Liver (tissue), 9 donors: ENCODE results near the gene ST6GAL1. TPM values are rescaled to one million over a fixed set of nuclear protein-coding genes. Genes with fewer than 3 reads are reported as not detected.

ENCODE experiments used
- DNase-seq: peaks from one replicate; pipeline ENCODE4 v3.0.0-alpha.2; 2017; ENCODE audit warnings: low spot score
- H3K27ac ChIP-seq, 2 donors: one replicate each; pipeline ENCODE4 v1.7.0; 2013; ENCODE audit warnings: inconsistent platforms in 2 of 2, low read length in 2 of 2, control low read depth in 1 of 2, low read depth in 1 of 2, mild to moderate bottlenecking in 1 of 2
- H3K27me3 ChIP-seq, 4 donors: one replicate each; pipeline versions ENCODE4 v1.6.1 to v1.7.0; 2013; ENCODE audit warnings: low read length in 3 of 4, inconsistent platforms in 1 of 4, mild to moderate bottlenecking in 1 of 4, moderate library complexity in 1 of 4; ENCODE audit not compliant: control insufficient read depth in 4 of 4, insufficient read depth in 4 of 4
- H3K36me3 ChIP-seq, 4 donors: one replicate each; pipeline versions ENCODE4 v1.6.1 to v1.7.0; 2013; ENCODE audit warnings: low read length in 3 of 4, mild to moderate bottlenecking in 3 of 4, low read depth in 1 of 4, moderate library complexity in 1 of 4; ENCODE audit not compliant: control insufficient read depth in 4 of 4, insufficient read depth in 3 of 4
- H3K4me1 ChIP-seq, 4 donors: one replicate each; pipeline versions ENCODE4 v1.6.1 to v1.7.0; 2013; ENCODE audit warnings: low read length in 3 of 4, mild to moderate bottlenecking in 3 of 4, moderate library complexity in 1 of 4; ENCODE audit not compliant: control insufficient read depth in 4 of 4, insufficient read depth in 4 of 4
- H3K4me3 ChIP-seq, 3 donors: one replicate each; pipeline versions ENCODE4 v1.6.1 to v1.7.0; 2013; ENCODE audit warnings: low read length in 3 of 3, control low read depth in 1 of 3, low read depth in 1 of 3, mild to moderate bottlenecking in 1 of 3
- H3K9ac ChIP-seq, 2 donors: one replicate each; pipeline ENCODE4 v1.7.0; 2013; ENCODE audit warnings: low read length in 2 of 2, mild to moderate bottlenecking in 2 of 2, moderate library complexity in 2 of 2, control low read depth in 1 of 2, low read depth in 1 of 2
- H3K9me3 ChIP-seq, 4 donors: one replicate each; pipeline versions ENCODE4 v1.6.1 to v1.7.0; 2013; ENCODE audit warnings: low read length in 3 of 4; ENCODE audit not compliant: control insufficient read depth in 4 of 4
- ATF3 ChIP-seq: IDR thresholded peaks from 2 replicates; pipeline ENCODE4 v1.6.1; 2016; ENCODE audit warnings: antibody characterized with exemption
- CTCF ChIP-seq: fragments of 150-350 bp; IDR thresholded peaks from 2 replicates; pipeline ENCODE4 v1.5.1; 2017; ENCODE audit warnings: improper control_type of control experiment, low read depth, low read length; ENCODE audit not compliant: missing input control
- EGR1 ChIP-seq, 2 donors: IDR thresholded peaks; 2 replicates each; pipeline ENCODE4 v1.6.1; 2016 to 2018; ENCODE audit warnings: antibody characterized with exemption in 2 of 2, low read depth in 2 of 2
- FOXA1 ChIP-seq: IDR thresholded peaks from 2 replicates; pipeline ENCODE4 v1.6.1; 2016; ENCODE audit warnings: antibody characterized with exemption
- FOXA2 ChIP-seq: IDR thresholded peaks from 2 replicates; pipeline ENCODE4 v1.6.1; 2016; ENCODE audit warnings: antibody characterized with exemption
- GABPA ChIP-seq, 2 donors: IDR thresholded peaks in 1 of 2; conservative IDR thresholded peaks in 1 of 2; 2 replicates each; pipeline ENCODE4 v1.6.1; 2016; ENCODE audit warnings: antibody characterized with exemption in 2 of 2, mild to moderate bottlenecking in 1 of 2, moderate library complexity in 1 of 2
- HNF4A ChIP-seq, 2 donors: conservative IDR thresholded peaks; 2 replicates each; pipeline ENCODE4 v1.6.1; 2016; ENCODE audit warnings: antibody characterized with exemption in 2 of 2, mild to moderate bottlenecking in 2 of 2
- HNF4G ChIP-seq: IDR thresholded peaks from 2 replicates; pipeline ENCODE4 v1.6.1; 2016; ENCODE audit warnings: antibody characterized with exemption
- JUND ChIP-seq, 2 donors: IDR thresholded peaks; 2 replicates each; pipeline ENCODE4 v1.6.1; 2016; ENCODE audit warnings: antibody characterized with exemption in 2 of 2
- MAX ChIP-seq: IDR thresholded peaks from 2 replicates; pipeline ENCODE4 v1.6.1; 2016; ENCODE audit warnings: antibody characterized with exemption
- NR2F2 ChIP-seq: IDR thresholded peaks from 2 replicates; pipeline ENCODE4 v1.6.1; 2016; ENCODE audit warnings: antibody characterized with exemption
- RAD21 ChIP-seq, 2 donors: IDR thresholded peaks; 2 replicates each; pipeline ENCODE4 v1.6.1; 2016; ENCODE audit warnings: antibody characterized with exemption in 2 of 2, mild to moderate bottlenecking in 2 of 2
- RXRA ChIP-seq, 2 donors: IDR thresholded peaks; 2 replicates each; pipeline ENCODE4 v1.6.1; 2017 to 2018; ENCODE audit warnings: antibody characterized with exemption in 2 of 2, mild to moderate bottlenecking in 1 of 2
- SP1 ChIP-seq: IDR thresholded peaks from 2 replicates; pipeline ENCODE4 v1.6.1; 2018; ENCODE audit warnings: antibody characterized with exemption, mild to moderate bottlenecking
- TAF1 ChIP-seq: conservative IDR thresholded peaks from 2 replicates; pipeline ENCODE4 v1.6.1; 2016; ENCODE audit warnings: antibody characterized with exemption, mild to moderate bottlenecking
- YY1 ChIP-seq: IDR thresholded peaks from 2 replicates; pipeline ENCODE4 v1.6.1; 2016; ENCODE audit warnings: antibody characterized with exemption, mild to moderate bottlenecking
- ZBTB33 ChIP-seq: IDR thresholded peaks from 2 replicates; pipeline ENCODE4 v1.6.1; 2016; ENCODE audit warnings: antibody characterized with exemption
- WGBS: extraction: QIAGEN DNeasy Blood & Tissue Kit; methylation state at CpG from one replicate; pipeline ENCODE4 v1.1.7; 2013; 5-methylcytosine and 5-hydroxymethylcytosine counted together
- polyA plus RNA-seq, 2 donors: library from polyadenylated mRNA; stranded (reverse) in 1 of 2; unstranded in 1 of 2; fragments of 200-250 nt in 1 of 2; fragments of >200 nt in 1 of 2; fragmentation: Nextera tagmentation in 1 of 2; extraction: Ambion mirVana in 1 of 2; gene quantifications; one replicate each; pipeline versions ENCODE4 v1.2.1 to v1.2.3, GENCODE V29; 2013 to 2015
- total RNA-seq, 2 donors: library from RNA; depleted of rRNA; stranded (reverse); fragments of >200 nt; gene quantifications; one replicate each; pipeline ENCODE4 v1.2.3, GENCODE V29; 2014
- TF ChIP-seq, protein P1 (sequence below): IDR thresholded peaks from 2 replicates; pipeline ENCODE4 v1.6.1; 2016; ENCODE audit warnings: antibody characterized with exemption, mild to moderate bottlenecking
- donor health status: healthy.
- donor health status: healthy.
- donor health status: healthy.
- donor health status: healthy.
- donor health status: healthy.

The ST6GAL1 gene
- total and polyA plus RNA-seq, 4 donors, result 102 to 425 (median 328) TPM

DNA sequence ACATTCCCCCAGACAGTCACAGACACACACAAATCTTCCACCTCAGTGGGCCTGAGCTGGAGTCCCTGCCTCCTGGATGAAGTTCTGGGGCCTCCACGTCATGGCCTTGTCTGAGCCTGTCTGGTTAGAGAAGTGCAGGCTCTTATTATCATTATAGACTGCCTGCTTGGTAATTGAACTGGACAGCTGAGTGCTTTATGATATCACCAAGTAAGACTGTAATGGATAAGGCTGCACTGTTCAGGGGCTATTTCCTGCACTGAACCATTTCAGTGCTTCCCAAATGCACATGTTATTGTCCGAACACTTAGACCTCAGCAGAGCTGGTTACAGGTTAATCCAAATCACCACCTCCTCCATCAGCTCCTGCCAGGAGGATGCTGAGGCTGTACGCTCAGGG, 8.7 kb upstream of the ST6GAL1 start:
- TF ChIP-seq FOXA1, result no peak
- TF ChIP-seq, protein P1, sequence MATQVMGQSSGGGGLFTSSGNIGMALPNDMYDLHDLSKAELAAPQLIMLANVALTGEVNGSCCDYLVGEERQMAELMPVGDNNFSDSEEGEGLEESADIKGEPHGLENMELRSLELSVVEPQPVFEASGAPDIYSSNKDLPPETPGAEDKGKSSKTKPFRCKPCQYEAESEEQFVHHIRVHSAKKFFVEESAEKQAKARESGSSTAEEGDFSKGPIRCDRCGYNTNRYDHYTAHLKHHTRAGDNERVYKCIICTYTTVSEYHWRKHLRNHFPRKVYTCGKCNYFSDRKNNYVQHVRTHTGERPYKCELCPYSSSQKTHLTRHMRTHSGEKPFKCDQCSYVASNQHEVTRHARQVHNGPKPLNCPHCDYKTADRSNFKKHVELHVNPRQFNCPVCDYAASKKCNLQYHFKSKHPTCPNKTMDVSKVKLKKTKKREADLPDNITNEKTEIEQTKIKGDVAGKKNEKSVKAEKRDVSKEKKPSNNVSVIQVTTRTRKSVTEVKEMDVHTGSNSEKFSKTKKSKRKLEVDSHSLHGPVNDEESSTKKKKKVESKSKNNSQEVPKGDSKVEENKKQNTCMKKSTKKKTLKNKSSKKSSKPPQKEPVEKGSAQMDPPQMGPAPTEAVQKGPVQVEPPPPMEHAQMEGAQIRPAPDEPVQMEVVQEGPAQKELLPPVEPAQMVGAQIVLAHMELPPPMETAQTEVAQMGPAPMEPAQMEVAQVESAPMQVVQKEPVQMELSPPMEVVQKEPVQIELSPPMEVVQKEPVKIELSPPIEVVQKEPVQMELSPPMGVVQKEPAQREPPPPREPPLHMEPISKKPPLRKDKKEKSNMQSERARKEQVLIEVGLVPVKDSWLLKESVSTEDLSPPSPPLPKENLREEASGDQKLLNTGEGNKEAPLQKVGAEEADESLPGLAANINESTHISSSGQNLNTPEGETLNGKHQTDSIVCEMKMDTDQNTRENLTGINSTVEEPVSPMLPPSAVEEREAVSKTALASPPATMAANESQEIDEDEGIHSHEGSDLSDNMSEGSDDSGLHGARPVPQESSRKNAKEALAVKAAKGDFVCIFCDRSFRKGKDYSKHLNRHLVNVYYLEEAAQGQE, result no peak
- no peak for TF ChIP-seq HNF4G
- TF ChIP-seq CTCF, result no peak
- no peak for TF ChIP-seq NR2F2
- TF ChIP-seq RXRA (IDR thresholded peaks at IDR 0.05), result no peak
- TF ChIP-seq SP1, result no peak
- no peak for TF ChIP-seq YY1
- TF ChIP-seq JUND (IDR thresholded peaks at IDR 0.05), result no peak
- TF ChIP-seq GABPA (IDR thresholded peaks at IDR 0.05 in 1 of 2, conservative IDR thresholded peaks at IDR 0.05 in 1 of 2), result no peak
- no peak for TF ChIP-seq FOXA2
- TF ChIP-seq TAF1, result no peak
- TF ChIP-seq MAX, result no peak
- no peak for TF ChIP-seq HNF4A (conservative IDR thresholded peaks at IDR 0.05)
- no peak for TF ChIP-seq RAD21 (IDR thresholded peaks at IDR 0.05)
- no peak for TF ChIP-seq ATF3
- TF ChIP-seq EGR1 (IDR thresholded peaks at IDR 0.05; ENCODE audit: low read depth in 2 of 2), result no peak
- TF ChIP-seq ZBTB33, result no peak
- Histone ChIP-seq H3K36me3 (no peaks in the 10 kb centered on the region), H3K9ac (no peak overlapping the region), H3K4me1 (no peaks in the 10 kb centered on the region), H3K27me3 (no peaks in the 10 kb centered on the region), H3K9me3 (no peaks in the 10 kb centered on the region), H3K4me3 (no peak overlapping the region), H3K27ac (no peak overlapping the region)
- no peak for DNase-seq
- 90% methylated on average over 3 of the region's 3 CpGs for WGBS

- Histone ChIP-seq H3K27ac (no peak overlapping the region), H3K36me3 (no peaks in the 10 kb centered on the region), H3K9ac (no peak overlapping the region), H3K4me3 (no peak overlapping the region), H3K9me3 (no peaks in the 10 kb centered on the region), H3K4me1 (no peaks in the 10 kb centered on the region), H3K27me3 (no peaks in the 10 kb centered on the region)
- DNase-seq, result no peak
- WGBS, result 93% methylated on average over 9 of the region's 9 CpGs
- TF ChIP-seq RAD21 (IDR thresholded peaks at IDR 0.05), result no peak
- TF ChIP-seq FOXA1, result no peak
- no peak for TF ChIP-seq ZBTB33
- TF ChIP-seq HNF4G, result no peak
- no peak for TF ChIP-seq EGR1 (IDR thresholded peaks at IDR 0.05; ENCODE audit: low read depth in 2 of 2)
- no peak for TF ChIP-seq MAX
- TF ChIP-seq NR2F2, result no peak
- TF ChIP-seq HNF4A (conservative IDR thresholded peaks at IDR 0.05), result no peak
- TF ChIP-seq RXRA (IDR thresholded peaks at IDR 0.05), result no peak
Observed at GRCh38 chr3:186922224-186922623, 8.1 kb upstream of the ST6GAL1 start.
